Fibroblast of villous mesenchyme (primary cell): ENCODE results near the gene ROBO4. TPM values are rescaled to one million over a fixed set of nuclear protein-coding genes. Genes with fewer than 3 reads are reported as not detected.

ENCODE experiments used
- DNase-seq: peaks from one replicate; pipeline ENCODE4 v3.0.0-alpha.2; 2010; ENCODE audit warnings: low read depth
- H3K4me3 ChIP-seq: 2 replicates; pipeline ENCODE4 v1.5.1; 2011; ENCODE audit warnings: low read depth, mild to moderate bottlenecking, low read length
- total RNA-seq: library from RNA; depleted of rRNA; stranded (reverse); fragments of >200 nt; gene quantifications from 2 replicates; pipeline ENCODE4 v1.2.3, GENCODE V29; 2012
- TF ChIP-seq, protein P1 (sequence below): IDR thresholded peaks from 2 replicates; pipeline ENCODE4 v1.5.1; 2012; ENCODE audit warnings: low read depth, mild to moderate bottlenecking, low read length; ENCODE audit not compliant: insufficient read depth

ROBO4 gene
- total RNA-seq, 1 donor: 0.86 TPM

DNA sequence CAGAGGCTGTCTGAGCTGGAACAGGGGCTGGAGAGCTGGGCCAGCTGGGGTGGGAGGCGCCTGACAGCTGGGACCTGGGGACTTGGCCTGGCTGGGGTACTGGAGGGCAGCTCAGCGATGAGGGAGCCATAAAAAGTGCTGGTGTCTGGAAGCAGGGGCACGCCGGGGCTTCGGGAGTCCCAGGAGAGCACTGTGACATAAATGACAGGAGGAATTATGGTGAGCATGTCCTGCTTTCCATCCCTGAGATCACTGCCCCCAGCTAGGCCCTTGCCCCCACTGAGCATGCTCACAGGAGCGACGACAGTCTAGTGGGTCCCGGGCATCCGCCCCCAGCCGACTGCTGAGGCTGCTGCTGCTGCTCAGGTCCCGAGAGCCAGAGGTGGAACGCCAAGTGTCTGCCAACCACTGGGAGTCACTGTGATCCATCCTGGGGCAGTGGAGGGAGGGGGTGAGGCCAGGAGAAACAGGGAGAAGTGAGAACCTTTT, 6.2 kb downstream of the ROBO4 start:
- DNase-seq: no peak
- no peak overlapping the region for H3K4me3 ChIP-seq
- TF ChIP-seq, protein P1, sequence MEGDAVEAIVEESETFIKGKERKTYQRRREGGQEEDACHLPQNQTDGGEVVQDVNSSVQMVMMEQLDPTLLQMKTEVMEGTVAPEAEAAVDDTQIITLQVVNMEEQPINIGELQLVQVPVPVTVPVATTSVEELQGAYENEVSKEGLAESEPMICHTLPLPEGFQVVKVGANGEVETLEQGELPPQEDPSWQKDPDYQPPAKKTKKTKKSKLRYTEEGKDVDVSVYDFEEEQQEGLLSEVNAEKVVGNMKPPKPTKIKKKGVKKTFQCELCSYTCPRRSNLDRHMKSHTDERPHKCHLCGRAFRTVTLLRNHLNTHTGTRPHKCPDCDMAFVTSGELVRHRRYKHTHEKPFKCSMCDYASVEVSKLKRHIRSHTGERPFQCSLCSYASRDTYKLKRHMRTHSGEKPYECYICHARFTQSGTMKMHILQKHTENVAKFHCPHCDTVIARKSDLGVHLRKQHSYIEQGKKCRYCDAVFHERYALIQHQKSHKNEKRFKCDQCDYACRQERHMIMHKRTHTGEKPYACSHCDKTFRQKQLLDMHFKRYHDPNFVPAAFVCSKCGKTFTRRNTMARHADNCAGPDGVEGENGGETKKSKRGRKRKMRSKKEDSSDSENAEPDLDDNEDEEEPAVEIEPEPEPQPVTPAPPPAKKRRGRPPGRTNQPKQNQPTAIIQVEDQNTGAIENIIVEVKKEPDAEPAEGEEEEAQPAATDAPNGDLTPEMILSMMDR: no peak

DNA sequence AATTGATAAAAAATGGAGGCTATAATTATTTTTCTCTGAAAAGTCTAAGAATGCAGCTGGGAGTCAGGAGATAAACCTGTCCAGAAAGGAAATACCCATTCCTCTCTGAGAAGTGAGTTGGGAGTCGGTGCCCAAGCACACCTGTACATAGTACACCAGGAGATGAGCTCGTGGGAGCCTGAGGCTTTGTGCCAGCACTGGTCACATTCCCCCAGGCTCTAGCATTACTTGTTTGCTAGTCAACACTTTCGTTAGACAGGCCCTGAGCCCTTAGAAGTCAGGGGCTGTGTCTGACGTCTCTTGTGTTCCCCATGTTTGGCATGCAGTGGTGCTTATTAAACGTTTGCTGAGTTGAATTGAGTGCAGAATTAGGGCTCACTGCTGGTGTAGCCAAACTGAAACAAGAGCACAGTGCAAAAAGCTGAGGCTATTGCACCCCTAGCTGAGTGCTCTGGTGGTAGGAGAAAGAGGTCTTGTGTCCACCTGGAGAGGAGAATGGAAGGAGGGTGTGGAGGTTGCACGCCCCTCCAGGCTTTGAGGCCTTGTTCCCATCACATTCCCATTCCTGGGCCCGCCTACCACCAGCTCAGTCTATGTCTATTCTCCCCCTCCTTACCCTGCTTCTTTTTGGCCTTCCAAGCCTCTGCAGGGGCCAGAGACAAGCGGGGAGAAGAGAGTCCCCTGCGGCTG, 6.8 kb downstream of the ROBO4 start:
- TF ChIP-seq, protein P1: no peak
- DNase-seq: no peak
- no peak overlapping the region for H3K4me3 ChIP-seq

DNA sequence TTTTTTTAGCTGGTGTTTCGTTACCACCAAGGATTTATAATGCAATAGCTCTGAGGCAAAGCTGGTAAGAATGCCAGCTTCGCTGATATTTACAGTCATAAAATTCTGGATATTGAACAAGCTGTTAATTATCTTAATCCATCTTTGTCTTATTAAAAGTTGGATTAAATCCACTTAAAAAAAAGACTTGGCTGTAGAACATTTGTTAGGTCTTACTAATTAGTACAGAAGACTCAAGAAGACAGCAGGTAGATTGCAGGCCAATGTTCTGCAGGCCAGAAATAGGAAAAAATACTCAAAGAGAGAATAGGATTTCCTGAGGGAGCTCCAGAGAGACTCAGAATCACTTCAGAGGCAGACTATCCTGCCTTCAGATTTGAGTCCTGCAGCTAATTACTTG, 7.5 kb downstream of the ROBO4 start:
- DNase-seq: no peak
- TF ChIP-seq, protein P1: no peak
- H3K4me3 ChIP-seq: no peak overlapping the region

DNA sequence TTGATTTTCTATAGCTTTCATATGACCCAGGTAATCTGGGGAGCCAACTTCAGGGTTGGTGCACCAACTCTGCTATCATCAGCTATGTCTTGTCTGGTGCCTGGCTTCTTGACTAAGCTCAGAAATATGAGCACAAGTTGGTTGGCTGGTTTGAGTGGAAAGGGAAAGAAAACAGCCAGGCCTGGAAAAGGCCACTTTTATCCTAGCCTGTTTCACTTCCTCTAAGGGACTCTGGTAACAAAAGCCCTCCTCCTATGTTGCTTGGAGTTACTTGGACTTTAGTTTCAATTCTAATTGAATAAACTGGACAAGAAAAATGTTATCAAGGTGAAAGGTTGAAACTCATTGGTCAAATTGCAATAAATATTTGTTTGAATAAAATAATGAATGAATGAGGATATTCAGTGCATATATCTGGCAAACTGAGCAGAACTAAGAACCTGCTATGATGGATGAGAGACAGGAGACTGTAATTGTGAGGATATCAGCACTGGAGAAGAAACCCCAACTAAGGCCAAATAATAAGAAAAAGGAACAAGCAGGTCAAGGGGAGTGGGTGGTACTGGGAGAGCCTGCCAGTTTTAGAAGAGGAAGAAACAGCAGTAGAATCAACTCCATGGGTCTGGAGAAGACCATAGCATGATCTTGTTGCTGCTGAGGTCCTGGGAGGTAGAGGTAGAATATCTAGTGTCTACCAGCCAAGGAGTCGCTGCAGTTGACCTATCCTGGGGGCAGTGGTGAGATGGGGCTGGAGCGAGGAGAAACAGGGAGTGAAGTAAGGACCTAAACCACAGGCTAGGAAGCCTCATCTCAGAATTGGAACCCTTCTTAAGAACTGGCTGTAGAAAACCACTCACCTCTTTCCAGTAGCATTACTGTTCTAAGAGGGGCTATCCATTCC, 8.2 kb downstream of the ROBO4 start:
- TF ChIP-seq, protein P1: no peak
- DNase-seq: no peak
- no peak overlapping the region for H3K4me3 ChIP-seq

DNA sequence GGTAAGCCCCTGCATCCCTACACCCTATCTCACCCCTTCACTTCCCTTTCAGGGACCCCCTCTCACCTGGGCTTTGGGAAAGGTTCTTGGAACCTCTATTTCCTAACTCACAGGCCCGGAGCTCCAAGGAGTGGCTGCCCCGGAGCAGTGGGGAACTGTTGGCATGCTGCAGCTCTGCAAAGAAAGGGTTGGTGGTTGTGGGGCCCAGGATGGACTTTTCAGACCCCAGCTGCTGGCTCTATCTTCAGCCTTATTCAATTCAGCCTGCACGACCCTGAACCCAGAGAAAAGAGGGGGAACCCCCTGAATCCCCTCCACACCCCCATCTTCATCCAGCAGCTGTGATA, 10.0 kb downstream of the ROBO4 start:
- DNase-seq: no peak
- TF ChIP-seq, protein P1: no peak

DNA sequence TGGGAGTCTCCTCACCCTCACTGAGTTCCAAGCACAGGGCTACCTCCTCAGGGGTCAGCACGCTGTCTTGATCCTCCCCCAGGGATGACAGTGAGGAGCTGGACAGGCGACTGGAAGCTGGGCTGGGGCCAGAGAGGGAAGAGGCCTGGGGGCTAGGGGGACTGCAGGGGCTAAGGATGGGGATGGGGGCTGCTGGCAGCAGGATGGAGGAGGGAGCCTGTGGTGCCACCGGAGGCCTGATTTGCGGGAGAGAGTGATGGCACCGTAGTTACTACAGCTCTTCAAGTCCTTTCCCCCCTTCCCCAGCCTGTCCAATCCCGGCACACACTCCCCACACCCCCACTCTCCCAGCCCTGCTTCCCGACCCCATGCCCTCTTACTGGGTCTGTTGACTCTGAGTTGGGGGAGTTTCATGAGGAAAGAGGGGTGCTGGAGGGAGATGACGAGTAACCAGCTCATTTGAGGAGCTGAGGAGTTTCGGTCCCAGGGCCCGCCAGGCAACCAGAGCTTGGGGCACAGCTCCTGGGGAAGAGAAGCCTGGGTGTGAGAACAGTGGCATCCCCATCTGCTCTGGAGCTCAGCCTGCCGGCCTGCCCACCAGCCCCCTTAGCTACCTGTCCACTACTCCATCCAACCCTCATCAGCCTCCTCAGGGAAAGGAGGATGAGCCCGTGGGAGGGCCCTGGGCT, 10.5 kb downstream of the ROBO4 start:
- DNase-seq: no peak
- TF ChIP-seq, protein P1: no peak
- no peak overlapping the region for H3K4me3 ChIP-seq

More for the DNA sequence above, 10.0 kb downstream of the ROBO4 start:
- no peak overlapping the region for H3K4me3 ChIP-seq
